ENCODE results near the gene DMTF1. TPM values are rescaled to one million over a fixed set of nuclear protein-coding genes. Genes with fewer than 3 reads are reported as not detected.

DMTF1 gene
- total and polyA plus RNA-seq, 2 of the 4 experiments (the other 2 are of a cell fraction) = 59.0 to 69.0 TPM

DNA sequence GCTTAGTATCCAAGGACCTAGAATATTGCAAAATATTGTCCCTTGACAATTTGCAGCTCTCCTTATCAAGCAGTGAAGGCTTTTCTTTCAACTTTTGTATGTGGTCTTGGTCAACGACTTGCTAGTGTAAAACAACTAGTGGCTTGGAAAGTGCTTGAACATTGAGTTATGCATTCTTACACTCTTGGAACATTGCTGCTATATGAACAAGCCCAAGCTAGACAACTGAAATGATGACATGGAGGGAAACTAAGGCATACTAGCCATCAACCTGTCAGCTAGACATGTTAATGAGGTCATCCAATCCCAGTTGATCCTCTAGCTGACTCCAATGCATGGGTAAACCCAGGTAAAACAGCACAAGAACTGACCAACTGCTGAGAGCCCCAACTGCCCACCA is 12.7 kb upstream of the DMTF1 start:
- H2AFZ ChIP-seq (replicated peaks; ENCODE audit: low read length, poor library complexity) = no peak overlapping the region
- H2AK9ac ChIP-seq (replicated peaks; ENCODE audit: low read depth, low read length, poor library complexity) = no peak overlapping the region
- H3K18ac ChIP-seq (ENCODE audit: low read depth, low read length) = no peak overlapping the region
- intact Hi-C loops (cut with micrococcal nuclease) = no loop called here
- DNase-seq (no peak), ATAC-seq (ENCODE audit: low read depth) (no peak)
- no peak overlapping the region for H3K4ac ChIP-seq (ENCODE audit: low read depth, low read length)
- no peak overlapping the region for H4K91ac ChIP-seq (ENCODE audit: insufficient read depth, low read depth, low read length)
- H2BK120ac ChIP-seq (ENCODE audit: low read depth, low read length) = no peak overlapping the region
- H3K9ac ChIP-seq (ENCODE audit: low read depth, low read length) = no peak overlapping the region
- no peaks in the 10 kb centered on the region for H4K20me1 ChIP-seq (ENCODE audit: insufficient read depth, low read length)
- H3K4me1 ChIP-seq (ENCODE audit: control insufficient read depth, insufficient read depth, low read length) = no peaks in the 10 kb centered on the region
- no peaks in the 10 kb centered on the region for H3K36me3 ChIP-seq (ENCODE audit: control insufficient read depth, insufficient read depth, low read length)
- H3K4me2 ChIP-seq (ENCODE audit: low read depth, low read length) = no peak overlapping the region
- H3K9me3 ChIP-seq (ENCODE audit: control insufficient read depth, insufficient read depth, low read length) = no peaks in the 10 kb centered on the region
- H3K27me3 ChIP-seq (ENCODE audit: control insufficient read depth, insufficient read depth, low read length) = no peaks in the 10 kb centered on the region; the same call in 1 of the 2 replicates
- H2AK5ac ChIP-seq (ENCODE audit: low read depth, low read length) = no peak overlapping the region
- H3K4me3 ChIP-seq (ENCODE audit: insufficient read depth, low read depth, low read length) = no peak overlapping the region
- H2BK5ac ChIP-seq (ENCODE audit: low read depth, low read length, poor library complexity, severe bottlenecking) = no peak overlapping the region
- H3K14ac ChIP-seq (replicated peaks; ENCODE audit: low read depth, low read length) = no peak overlapping the region
- H3K56ac ChIP-seq (ENCODE audit: extremely low read depth, insufficient read depth, low read length) = no peak overlapping the region
- no peak overlapping the region for H3K23ac ChIP-seq (ENCODE audit: low read depth, low read length)
- H4K8ac ChIP-seq (ENCODE audit: low read depth in 2 of 2, low read length in 2 of 2) = no peak overlapping the region
- H3K9me1 ChIP-seq (ENCODE audit: insufficient read depth, low read length) = no peaks in the 10 kb centered on the region
- no peak for TF ChIP-seq CEBPB (IDR thresholded peaks at IDR 0.05; ENCODE audit: low read depth, low read length)
- no peak for TF ChIP-seq FOS (IDR thresholded peaks at IDR 0.05; ENCODE audit: low read depth, low read length)
- TF ChIP-seq SMC3 (IDR thresholded peaks at IDR 0.05; ENCODE audit: low read depth, low read length) = no peak
- TF ChIP-seq, protein P1, sequence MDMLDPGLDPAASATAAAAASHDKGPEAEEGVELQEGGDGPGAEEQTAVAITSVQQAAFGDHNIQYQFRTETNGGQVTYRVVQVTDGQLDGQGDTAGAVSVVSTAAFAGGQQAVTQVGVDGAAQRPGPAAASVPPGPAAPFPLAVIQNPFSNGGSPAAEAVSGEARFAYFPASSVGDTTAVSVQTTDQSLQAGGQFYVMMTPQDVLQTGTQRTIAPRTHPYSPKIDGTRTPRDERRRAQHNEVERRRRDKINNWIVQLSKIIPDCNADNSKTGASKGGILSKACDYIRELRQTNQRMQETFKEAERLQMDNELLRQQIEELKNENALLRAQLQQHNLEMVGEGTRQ (IDR thresholded peaks at IDR 0.05; ENCODE audit: low read depth, low read length) = no peak
- TF ChIP-seq, protein P2, sequence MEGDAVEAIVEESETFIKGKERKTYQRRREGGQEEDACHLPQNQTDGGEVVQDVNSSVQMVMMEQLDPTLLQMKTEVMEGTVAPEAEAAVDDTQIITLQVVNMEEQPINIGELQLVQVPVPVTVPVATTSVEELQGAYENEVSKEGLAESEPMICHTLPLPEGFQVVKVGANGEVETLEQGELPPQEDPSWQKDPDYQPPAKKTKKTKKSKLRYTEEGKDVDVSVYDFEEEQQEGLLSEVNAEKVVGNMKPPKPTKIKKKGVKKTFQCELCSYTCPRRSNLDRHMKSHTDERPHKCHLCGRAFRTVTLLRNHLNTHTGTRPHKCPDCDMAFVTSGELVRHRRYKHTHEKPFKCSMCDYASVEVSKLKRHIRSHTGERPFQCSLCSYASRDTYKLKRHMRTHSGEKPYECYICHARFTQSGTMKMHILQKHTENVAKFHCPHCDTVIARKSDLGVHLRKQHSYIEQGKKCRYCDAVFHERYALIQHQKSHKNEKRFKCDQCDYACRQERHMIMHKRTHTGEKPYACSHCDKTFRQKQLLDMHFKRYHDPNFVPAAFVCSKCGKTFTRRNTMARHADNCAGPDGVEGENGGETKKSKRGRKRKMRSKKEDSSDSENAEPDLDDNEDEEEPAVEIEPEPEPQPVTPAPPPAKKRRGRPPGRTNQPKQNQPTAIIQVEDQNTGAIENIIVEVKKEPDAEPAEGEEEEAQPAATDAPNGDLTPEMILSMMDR (conservative IDR thresholded peaks at IDR 0.05; ENCODE audit: low read depth, low read length) = no peak
- TF ChIP-seq POLR2A (IDR thresholded peaks at IDR 0.05; ENCODE audit: low read depth, low read length) = no peak
- TF ChIP-seq CHD1 (IDR thresholded peaks at IDR 0.05; ENCODE audit: low read depth, low read length) = no peak
- TF ChIP-seq RCOR1 (IDR thresholded peaks at IDR 0.05; ENCODE audit: insufficient replicate concordance, low read length) = no peak
- no peak for TF ChIP-seq RFX5 (IDR thresholded peaks at IDR 0.05; ENCODE audit: low read depth, low read length)
- TF ChIP-seq RAD21 (IDR thresholded peaks at IDR 0.05; ENCODE audit: low read length) = no peak
- TF ChIP-seq MAZ (IDR thresholded peaks at IDR 0.05; ENCODE audit: borderline replicate concordance, low read depth, low read length) = no peak
- no peak for TF ChIP-seq MAFK (IDR thresholded peaks at IDR 0.05; ENCODE audit: low read depth, low read length)
- TF ChIP-seq NFE2L2 (IDR thresholded peaks at IDR 0.05; ENCODE audit: low read depth, low read length) = no peak
- TF ChIP-seq BHLHE40 (IDR thresholded peaks at IDR 0.05; ENCODE audit: low read depth, low read length) = no peak
- TF ChIP-seq MXI1 (IDR thresholded peaks at IDR 0.05; ENCODE audit: borderline replicate concordance, low read depth, low read length) = no peak
- TF ChIP-seq, protein P3, sequence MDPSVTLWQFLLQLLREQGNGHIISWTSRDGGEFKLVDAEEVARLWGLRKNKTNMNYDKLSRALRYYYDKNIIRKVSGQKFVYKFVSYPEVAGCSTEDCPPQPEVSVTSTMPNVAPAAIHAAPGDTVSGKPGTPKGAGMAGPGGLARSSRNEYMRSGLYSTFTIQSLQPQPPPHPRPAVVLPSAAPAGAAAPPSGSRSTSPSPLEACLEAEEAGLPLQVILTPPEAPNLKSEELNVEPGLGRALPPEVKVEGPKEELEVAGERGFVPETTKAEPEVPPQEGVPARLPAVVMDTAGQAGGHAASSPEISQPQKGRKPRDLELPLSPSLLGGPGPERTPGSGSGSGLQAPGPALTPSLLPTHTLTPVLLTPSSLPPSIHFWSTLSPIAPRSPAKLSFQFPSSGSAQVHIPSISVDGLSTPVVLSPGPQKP (IDR thresholded peaks at IDR 0.05; ENCODE audit: borderline replicate concordance, low read depth, low read length) = no peak
- POLR2A ChIA-PET (ENCODE audit: unreplicated experiment) = no interaction called here
- WGBS, 2 experiments (ENCODE audit: extremely low coverage in 2 of 2, insufficient read length in 1 of 2) = no CpG with 5 or more reads among the region's 1 CpG
- no peak overlapping the region for H3K27ac ChIP-seq (ENCODE audit: insufficient read depth, low read length)
- CTCF ChIA-PET = no interaction called here
- dilution Hi-C loops (cut with HindIII; ENCODE audit: low sequenced_read_pairs, unreplicated experiment) = loop anchor here (25.0 kb wide), 1 partner anchor 202 kb away; no protein-coding TSS in a partner anchor
- H4K5ac ChIP-seq (ENCODE audit: low read depth, low read length) = no peak overlapping the region
- H3K79me1 ChIP-seq (ENCODE audit: low read depth in 1 of 2, low read length in 2 of 2) = no peaks in the 10 kb centered on the region
- no TSS peak for BruUV-seq (replicated peaks)
- no peak overlapping the region for H2BK20ac ChIP-seq (ENCODE audit: low read depth, low read length)
- H2BK15ac ChIP-seq (ENCODE audit: low read depth, low read length) = no peak overlapping the region
- in situ Hi-C loops (cut with MboI; ENCODE audit: low sequenced_read_pairs) = no loop called here

Data from IMR-90 (cell line).